Measurements from ENCODE around the gene AIG1. TPM values are rescaled to one million over a fixed set of nuclear protein-coding genes. Genes with fewer than 3 reads are reported as not detected.
"Not testable (repeated sequence)": the region's sequence is repeated elsewhere in the genome, so short reads cannot be mapped to it uniquely, and the experiment has no call there.

AIG1 gene
- polyA plus RNA-seq, 1 experiment: 43.2 TPM

DNA sequence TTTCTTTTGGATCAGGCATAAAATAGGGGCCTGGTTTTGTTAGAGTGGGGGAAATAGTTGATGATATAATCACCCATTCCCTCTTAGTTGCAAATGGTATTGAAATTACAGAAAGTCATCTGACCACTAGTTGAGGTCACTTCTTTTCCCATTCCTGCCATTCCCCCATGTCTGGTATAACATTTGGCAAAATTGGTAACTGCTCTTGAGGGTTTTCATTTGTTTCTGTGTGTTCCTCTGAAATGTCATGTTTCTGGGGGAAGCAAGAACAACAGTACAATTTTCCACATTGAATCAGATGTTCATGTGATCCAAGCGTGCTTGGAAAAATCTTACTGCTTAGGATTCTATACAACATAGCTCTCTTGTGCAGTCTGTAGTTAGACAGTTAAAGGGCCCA lies 7.3 kb downstream of the AIG1 start:
- CTCF ChIA-PET: no interaction called here
- H3K36me3 ChIP-seq (ENCODE audit: control insufficient read depth, insufficient read depth, low read length): no peaks in the 10 kb centered on the region
- no peak for DNase-seq (ENCODE audit: low read depth)
- H3K4me3 ChIP-seq (ENCODE audit: low read depth, low read length): no peak overlapping the region
- POLR2A ChIA-PET: no interaction called here
- H3K27me3 ChIP-seq (ENCODE audit: control insufficient read depth, insufficient read depth, low read length): no peaks in the 10 kb centered on the region
- TF ChIP-seq, protein P1, sequence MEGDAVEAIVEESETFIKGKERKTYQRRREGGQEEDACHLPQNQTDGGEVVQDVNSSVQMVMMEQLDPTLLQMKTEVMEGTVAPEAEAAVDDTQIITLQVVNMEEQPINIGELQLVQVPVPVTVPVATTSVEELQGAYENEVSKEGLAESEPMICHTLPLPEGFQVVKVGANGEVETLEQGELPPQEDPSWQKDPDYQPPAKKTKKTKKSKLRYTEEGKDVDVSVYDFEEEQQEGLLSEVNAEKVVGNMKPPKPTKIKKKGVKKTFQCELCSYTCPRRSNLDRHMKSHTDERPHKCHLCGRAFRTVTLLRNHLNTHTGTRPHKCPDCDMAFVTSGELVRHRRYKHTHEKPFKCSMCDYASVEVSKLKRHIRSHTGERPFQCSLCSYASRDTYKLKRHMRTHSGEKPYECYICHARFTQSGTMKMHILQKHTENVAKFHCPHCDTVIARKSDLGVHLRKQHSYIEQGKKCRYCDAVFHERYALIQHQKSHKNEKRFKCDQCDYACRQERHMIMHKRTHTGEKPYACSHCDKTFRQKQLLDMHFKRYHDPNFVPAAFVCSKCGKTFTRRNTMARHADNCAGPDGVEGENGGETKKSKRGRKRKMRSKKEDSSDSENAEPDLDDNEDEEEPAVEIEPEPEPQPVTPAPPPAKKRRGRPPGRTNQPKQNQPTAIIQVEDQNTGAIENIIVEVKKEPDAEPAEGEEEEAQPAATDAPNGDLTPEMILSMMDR (IDR thresholded peaks at IDR 0.05; ENCODE audit: insufficient read depth, low read depth, low read length): no peak

DNA sequence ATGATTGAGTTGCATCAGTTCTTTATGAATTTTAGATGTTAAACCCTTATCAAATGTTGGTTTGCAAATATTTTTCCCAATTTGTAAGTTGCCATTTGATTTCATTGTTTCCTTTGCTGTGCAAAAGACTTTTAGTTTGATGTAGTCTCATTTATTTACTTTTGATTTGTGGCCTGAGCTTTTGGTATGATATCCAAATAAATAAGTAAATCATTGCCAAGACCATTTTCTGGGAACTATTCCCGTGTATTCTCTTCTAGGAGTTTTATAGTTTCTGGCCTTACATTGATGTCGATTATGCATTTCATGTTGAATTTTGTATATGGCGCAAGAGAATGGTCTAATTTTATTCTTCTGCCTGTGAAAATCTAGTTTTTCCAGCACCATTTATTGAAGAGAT lies 13.4 kb downstream of the AIG1 start:
- Histone ChIP-seq H3K36me3 (ENCODE audit: control insufficient read depth, insufficient read depth, low read length) (no peaks in the 10 kb centered on the region), H3K4me3 (ENCODE audit: low read depth, low read length) (no peak overlapping the region), H3K27me3 (ENCODE audit: control insufficient read depth, insufficient read depth, low read length) (no peaks in the 10 kb centered on the region)
- DNase-seq (ENCODE audit: low read depth): no peak
- TF ChIP-seq, protein P1 (IDR thresholded peaks at IDR 0.05; ENCODE audit: insufficient read depth, low read depth, low read length): no peak
- POLR2A ChIA-PET: no interaction called here
- CTCF ChIA-PET: no interaction called here

DNA sequence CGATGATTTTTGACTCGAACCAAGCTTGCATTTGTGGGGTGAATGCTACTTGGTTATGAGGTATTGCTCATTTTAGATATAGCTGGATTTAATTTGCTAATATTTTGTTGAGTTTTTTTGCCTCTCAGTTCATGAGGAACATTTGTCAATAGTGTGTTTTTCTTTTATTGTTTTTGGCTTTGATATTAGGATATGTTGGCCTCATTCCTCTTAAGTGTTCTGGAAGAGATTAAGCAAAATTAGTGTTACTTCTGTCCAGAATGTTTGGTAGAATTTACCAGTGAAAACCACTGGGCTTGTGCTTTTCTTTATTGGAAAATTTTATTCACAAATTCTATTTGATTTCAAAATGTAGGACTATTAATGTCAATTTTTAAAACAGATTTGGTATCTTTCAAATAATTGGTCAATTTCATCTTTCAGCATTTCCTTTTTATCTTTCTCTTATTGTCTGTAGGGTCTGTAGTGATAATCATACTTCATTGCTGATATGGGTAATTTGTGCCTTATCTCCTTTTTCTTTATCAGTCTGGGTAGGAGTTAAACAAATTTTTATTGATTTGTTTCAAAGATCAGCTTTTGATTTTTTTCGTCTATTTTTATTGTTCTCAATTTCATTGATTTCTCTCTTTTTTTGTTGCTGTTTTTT lies 14.1 kb downstream of the AIG1 start:
- Histone ChIP-seq H3K4me3 (ENCODE audit: low read depth, low read length) (no peak overlapping the region), H3K27me3 (ENCODE audit: control insufficient read depth, insufficient read depth, low read length) (no peaks in the 10 kb centered on the region), H3K36me3 (ENCODE audit: control insufficient read depth, insufficient read depth, low read length) (no peaks in the 10 kb centered on the region)
- ChIA-PET POLR2A (no interaction called here), CTCF (no interaction called here)
- TF ChIP-seq, protein P1 (IDR thresholded peaks at IDR 0.05; ENCODE audit: insufficient read depth, low read depth, low read length): no peak
- no peak for DNase-seq (ENCODE audit: low read depth)

DNA sequence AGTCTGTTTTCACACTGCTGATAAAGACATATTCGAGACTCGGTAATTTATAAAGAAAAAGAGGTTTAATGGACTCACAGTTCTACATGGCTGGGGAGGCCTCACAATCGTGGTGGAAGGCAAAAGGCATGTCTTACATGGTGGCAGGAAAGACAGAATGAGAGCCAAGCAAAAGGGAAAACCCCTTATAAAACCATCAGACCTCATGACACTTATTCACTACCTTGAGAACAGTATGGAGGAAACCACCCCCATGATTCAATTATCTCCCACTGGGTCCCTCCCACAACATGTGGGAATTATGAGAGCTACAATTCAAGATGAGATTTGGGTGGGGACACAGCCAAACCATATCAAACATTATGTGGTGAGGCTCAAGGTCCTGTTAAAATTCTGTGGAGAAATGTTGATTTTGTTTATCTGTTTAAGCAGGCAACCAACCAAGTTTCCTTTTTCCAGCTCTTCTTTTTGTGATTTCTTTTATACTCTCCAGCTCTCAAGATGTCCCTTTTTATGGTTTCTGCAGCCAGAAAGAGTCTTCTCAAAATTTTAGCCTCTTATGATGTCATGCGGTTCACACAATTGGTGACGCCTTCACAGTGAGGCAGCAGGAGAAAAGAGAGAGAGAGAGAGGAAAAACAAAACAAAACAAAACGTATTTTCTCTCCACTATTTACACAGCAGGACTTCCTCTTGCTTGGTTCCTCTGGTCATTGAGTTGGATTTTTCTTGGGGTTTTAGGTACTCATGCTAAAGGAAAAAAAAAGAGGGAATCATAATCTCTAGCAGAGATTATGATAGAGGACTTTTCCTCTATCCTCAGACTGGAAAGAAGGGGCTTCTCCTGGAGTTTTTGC lies 18.0 kb downstream of the AIG1 start:
- Histone ChIP-seq H3K4me3 (ENCODE audit: low read depth, low read length) (no peak overlapping the region), H3K36me3 (ENCODE audit: control insufficient read depth, insufficient read depth, low read length) (no peaks in the 10 kb centered on the region), H3K27me3 (ENCODE audit: control insufficient read depth, insufficient read depth, low read length) (no peaks in the 10 kb centered on the region)
- TF ChIP-seq, protein P1 (IDR thresholded peaks at IDR 0.05; ENCODE audit: insufficient read depth, low read depth, low read length): no peak
- no peak for DNase-seq (ENCODE audit: low read depth)
- ChIA-PET POLR2A (no interaction called here), CTCF (no interaction called here)

DNA sequence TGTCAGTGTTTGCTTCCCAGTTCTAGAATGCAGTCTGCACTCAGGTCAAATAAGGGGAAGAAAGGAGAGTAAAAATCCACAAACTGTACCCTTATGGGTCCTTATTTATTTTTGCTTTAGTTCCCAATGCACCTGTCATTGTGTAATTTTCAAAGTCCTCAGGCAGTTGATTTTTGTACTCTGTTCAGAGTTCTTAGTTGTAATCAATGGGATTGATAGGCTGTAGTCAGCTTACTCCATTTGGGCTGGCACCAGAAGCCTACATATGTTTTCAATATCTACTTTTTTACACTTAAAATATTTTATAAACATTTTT lies 18.6 kb downstream of the AIG1 start:
- Histone ChIP-seq H3K36me3 (ENCODE audit: control insufficient read depth, insufficient read depth, low read length) (no peaks in the 10 kb centered on the region), H3K27me3 (ENCODE audit: control insufficient read depth, insufficient read depth, low read length) (no peaks in the 10 kb centered on the region), H3K4me3 (ENCODE audit: low read depth, low read length) (no peak overlapping the region)
- CTCF ChIA-PET: no interaction called here
- POLR2A ChIA-PET: no interaction called here
- TF ChIP-seq, protein P1 (IDR thresholded peaks at IDR 0.05; ENCODE audit: insufficient read depth, low read depth, low read length): no peak
- DNase-seq (ENCODE audit: low read depth): no peak

DNA sequence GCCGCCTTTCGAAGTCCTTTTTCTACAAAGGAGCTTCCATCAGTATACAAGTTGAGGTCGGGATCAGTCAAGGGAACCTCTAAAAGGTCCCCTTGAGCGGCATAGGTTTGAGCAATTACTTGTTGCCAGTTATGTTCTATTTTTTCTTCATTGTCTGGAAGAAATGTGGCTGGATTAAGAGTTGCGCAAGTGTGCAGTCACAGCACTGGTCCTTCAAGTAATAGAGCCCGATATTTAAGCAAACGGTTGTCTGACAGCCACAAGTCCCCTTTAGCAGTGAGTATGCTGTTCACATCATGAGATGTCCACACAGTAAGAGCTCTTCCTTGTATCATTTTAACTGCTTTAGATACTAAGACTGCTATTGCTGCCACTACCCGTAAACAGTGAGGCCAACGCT lies 21.6 kb downstream of the AIG1 start:
- H3K4me3 ChIP-seq (ENCODE audit: low read depth, low read length); H3K36me3 ChIP-seq (ENCODE audit: control insufficient read depth, insufficient read depth, low read length); CTCF ChIA-PET; POLR2A ChIA-PET; H3K27me3 ChIP-seq (ENCODE audit: control insufficient read depth, insufficient read depth, low read length); DNase-seq (ENCODE audit: low read depth): not testable (repeated sequence)

DNA sequence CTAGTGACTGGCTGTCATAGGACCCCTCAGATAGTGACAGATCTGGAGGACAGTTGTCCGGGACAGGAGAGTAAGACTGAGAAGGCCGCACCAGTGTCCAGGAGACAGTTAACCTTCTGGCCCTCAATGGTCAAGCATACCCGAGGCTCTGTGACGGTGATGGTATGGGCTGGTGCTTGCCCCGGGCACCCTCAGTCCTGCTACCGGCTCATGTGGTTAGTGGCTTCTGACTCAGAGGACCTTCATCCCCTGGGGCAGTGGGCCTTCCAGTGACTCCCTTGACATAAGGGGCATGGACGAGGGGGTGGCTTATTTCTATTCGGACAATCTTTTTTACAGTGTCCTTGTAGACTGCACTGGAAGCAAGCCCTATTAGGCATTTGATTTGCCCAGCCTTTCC lies 23.3 kb downstream of the AIG1 start:
- H3K27me3 ChIP-seq (ENCODE audit: control insufficient read depth, insufficient read depth, low read length); DNase-seq (ENCODE audit: low read depth); CTCF ChIA-PET; H3K4me3 ChIP-seq (ENCODE audit: low read depth, low read length); H3K36me3 ChIP-seq (ENCODE audit: control insufficient read depth, insufficient read depth, low read length); POLR2A ChIA-PET: not testable (repeated sequence)

DNA sequence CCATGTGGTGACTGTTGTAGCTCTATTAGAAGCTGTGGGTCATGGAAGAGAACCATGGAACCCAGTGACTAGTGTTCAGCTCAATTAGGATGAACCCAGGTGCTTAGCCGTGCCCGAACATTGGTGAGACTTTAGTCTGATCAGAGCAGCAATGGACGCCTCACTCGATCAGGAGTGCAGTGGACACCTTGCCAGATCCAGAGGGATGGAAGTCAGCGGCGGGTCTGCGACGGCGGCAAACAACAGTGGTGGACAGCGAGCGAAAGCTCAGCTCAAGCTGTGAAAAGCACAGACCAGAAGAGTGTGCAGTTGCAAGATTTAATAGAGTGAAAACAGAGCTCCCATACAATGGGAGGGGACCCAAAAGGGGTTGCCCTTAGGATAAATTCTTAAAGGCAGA lies 26.6 kb downstream of the AIG1 start:
- DNase-seq (ENCODE audit: low read depth); H3K27me3 ChIP-seq (ENCODE audit: control insufficient read depth, insufficient read depth, low read length); CTCF ChIA-PET; H3K4me3 ChIP-seq (ENCODE audit: low read depth, low read length); H3K36me3 ChIP-seq (ENCODE audit: control insufficient read depth, insufficient read depth, low read length); POLR2A ChIA-PET: not testable (repeated sequence)
